Left hindlimb (tissue), 1 donor: ENCODE data around the gene SDF4.
"Not testable (repeated sequence)": the region's sequence is repeated elsewhere in the genome, so short reads cannot be mapped to it uniquely, and the experiment has no call there.

ENCODE experiments used
- DNase-seq: peaks from one replicate; pipeline ENCODE4 v3.0.0-alpha.2; 2018

Gene SDF4

DNA sequence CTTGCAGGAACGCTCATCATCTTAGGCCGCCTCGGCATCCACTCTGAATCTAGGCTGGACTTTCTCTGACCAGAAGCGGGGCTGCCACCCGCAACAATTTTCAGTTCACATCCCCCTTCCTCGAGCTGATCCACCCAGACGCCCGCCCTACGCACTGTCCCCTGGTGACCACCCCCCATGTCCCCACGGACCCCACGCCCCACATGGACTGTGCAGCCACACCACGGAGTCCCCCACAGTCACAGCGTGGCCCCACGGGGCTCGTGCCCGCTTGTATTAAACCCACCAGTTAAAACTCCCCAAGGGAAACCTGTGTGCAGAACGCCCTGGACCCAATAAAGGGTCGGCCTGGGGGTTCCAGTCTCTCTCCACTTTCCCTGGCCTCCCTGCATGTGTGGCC lies 27.7 kb upstream of the SDF4 start:
- no peak for DNase-seq

DNA sequence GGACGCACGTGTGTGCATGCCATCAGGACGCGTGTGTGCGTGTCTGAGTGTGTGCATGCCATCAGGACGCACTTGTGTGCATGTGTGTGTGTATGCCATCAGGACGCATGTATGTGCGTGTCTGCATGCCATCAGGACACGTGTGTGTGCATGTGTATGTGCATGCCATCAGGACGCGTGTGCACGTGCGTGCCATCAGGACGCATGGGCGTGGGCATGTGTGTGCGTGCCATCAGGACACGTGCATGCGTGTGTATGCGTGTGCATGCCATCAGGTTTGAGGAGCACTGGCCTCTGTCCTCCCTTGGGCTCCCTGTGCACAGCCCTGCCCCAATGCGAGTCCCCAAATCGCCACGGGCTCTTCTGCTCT lies 27.3 kb upstream of the SDF4 start:
- no peak for DNase-seq

GRCh38 chr1:1256956-1257871 lies 25.4 kb upstream of the SDF4 start:
- DNase-seq = no peak

DNA sequence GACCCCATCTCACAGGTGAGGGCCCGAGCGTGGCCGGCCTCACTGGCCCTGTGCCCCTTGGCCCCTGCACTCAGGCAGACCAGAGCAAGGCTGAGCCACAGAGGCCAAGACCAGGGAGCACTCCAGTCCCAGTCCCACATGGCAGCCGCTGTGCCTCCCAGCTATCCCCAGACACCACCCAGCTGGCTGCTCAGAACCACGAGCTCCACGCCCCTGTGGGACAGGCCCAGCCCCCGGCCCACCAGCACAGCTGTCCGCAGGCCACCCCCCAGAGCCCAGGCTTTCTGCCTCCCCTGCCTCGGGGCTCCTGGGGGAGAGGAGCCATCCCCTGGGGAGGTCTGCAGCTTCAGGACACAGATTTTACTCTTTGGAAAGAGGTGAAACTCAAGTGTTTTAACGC lies 23.8 kb upstream of the SDF4 start:
- DNase-seq = no peak

DNA sequence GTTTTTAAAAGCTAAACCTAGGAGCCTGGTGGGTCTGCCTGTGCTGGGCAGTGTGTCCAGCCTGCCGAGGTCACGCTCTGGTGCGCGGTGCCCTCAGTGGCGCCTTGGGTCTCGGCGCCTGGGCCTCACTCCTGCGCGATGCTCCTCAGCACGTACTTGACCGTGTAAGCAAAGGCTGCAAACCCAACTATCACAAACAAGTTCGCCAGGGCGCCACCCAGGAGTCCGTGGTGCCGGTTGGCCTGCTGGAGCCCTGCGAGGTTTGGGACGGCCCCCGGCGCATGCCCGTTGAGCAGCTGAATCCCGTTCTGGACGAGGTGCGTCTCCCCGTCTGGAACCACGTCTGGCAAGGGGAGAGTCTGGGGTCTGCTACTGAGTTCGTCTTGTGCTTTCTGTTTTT lies 23.3 kb upstream of the SDF4 start:
- DNase-seq = no peak

- no peak for DNase-seq
Measured at GRCh38 chr1:1254667-1254998, 22.8 kb upstream of the SDF4 start.

DNA sequence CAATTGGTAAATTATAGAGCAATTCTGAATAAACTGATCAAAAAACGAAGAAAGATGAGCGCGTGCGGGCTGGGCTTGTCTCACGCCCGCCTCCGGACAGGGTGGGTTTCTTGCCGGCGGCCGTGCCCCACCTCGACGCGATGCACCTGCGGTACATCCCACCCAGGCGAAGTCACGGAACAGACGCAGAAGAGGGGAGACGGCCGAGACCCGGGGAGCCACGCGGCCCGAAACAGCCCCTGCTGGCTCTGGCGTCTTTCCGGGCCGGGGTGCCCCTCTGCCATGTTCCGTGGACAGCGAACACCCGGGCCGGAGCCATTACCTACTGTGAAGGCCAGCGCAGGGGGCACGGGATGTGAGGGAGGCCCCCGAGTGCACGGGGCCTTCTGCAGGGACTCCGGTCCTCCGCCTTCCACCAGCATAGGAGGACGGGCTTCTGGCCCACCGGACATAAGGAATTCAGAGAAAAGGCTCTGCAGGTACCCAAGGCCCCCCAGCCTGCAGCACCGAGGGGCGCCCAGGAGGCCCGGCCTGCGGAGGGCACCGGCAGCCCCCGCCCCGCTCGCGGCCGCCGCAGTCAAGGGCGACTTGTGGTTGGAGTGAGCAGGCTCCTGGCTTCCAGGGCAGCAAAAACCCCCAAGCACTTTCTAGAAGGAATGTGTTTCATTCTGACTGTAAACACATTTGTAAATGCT lies 22.3 kb upstream of the SDF4 start:
- DNase-seq = no peak

- no peak for DNase-seq
Measured at GRCh38 chr1:1253314-1253713, 21.5 kb upstream of the SDF4 start.

GRCh38 chr1:1250786-1251284 lies 19.0 kb upstream of the SDF4 start:
- no peak for DNase-seq

DNA sequence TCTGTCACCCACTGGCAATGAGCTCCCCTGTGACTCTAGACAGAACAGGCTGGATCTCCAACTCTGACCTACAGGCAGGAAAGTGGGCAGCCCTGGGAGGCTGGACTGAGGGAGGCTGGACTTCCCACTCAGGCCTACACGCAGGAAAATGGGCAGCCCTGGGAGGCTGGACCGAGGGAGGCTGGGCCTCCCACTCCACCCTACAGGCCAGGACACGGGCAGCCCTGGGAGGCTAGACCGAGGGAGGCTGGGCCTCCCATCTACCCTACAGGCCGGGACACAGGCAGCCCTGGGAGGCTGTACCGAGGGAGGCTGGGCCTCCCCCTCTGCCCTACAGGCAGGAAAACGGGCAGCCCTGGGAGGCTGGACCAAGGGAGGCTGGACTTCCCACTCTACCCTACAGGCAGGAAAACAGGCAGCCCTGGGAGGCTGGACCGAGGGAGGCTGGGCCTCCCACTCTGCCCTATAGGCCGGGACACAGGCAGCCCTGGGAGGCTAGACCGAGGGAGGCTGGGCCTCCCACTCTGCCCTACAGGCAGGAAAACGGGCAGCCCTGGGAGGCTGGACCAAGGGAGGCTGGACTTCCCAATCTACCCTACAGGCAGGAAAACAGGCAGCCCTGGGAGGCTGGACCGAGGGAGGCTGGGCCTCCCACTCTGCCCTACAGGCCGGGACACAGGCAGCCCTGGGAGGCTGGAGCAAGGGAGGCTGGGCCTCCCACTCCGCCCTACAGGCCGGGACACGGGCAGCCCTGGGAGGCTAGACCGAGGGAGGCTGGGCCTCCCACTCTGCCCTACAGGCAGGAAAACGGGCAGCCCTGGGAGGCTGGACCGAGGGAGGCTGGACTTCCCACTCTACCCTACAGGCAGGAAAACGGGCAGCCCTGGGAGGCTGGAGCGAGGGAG lies 16.5 kb upstream of the SDF4 start:
- not testable (repeated sequence) for DNase-seq

GRCh38 chr1:1247341-1247913 lies 15.6 kb upstream of the SDF4 start:
- DNase-seq = no peak

DNA sequence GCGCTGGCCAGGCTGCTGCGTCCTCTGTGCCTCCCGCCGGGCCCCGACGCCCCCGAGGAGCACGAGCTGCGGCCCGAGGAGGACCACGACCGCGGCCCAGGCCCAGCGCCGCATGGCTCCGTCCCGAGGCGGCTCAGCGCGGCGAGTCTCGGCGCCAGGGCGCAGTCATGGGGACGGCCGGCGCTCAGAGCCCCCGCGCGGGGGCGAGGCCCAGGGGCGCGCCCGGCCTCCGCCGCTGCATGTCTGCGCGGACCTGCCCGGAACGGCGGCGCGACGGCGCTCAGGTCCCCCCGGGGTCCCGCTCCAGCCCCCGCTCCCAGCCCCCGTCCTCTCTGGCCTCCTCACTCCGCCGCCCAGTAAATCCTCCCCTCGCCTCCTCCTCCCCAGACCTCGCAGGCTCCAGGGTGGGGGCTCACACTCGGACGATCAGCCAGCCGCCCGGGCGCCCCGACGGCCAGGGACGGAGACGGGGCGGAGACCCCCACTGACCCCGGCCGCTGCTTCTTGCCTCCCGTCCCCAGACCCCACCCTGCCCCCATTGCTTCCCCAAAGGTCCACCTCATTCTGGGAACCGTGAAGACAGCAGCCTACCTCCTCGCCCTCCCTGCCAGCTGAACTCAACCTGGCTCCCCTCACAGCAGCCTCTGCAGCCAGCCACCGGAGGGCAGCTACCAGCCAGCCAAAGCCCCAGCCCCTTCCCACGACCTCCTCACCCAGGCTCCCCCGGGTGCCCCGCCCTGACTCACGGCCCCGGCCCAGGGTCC lies 15.0 kb upstream of the SDF4 start, which contains the start of gene C1QTNF12:
Gene C1QTNF12 (minus strand): TSS at position 146 of the 764 bp plus-strand sequence. CDS start 32 bp downstream, at position 114.
- no peak for DNase-seq

DNA sequence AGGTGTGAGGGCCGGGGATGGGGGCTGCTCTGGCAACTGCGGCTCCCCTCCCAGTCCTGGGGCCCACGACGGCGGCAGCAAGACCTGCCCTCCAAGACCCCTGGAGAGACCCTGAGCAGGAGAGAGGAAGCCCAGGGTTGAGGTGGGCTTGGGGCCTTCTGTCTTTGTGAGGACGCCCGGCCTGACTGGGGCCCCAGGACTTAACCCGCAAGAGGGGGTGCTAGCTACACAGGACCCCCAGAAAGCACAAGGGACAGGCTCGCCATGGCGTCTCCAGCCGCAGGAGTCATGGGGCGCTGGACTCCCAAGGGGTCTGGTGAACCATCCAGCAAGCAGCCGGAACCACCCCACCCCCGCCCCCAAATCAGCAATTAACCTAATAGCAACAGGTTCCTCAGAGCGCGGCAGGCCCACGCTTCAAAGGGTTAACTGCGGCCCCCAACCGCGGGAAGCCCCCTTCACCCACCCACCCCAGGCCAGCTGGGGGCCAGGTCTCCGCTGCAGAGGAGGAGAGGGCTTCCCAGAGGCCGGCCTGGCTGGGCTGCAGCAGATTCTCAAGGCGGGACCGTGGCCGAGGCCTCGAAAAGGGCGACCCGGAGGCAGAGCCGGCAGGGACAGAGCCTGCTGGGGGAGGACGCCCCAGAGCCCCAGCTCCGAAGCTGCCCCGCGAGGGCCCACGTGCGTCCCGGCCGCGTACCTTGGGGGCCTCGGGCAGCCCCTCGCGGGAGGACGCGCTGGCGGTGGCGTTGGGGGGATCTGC lies 14.2 kb upstream of the SDF4 start:
- DNase-seq = no peak

DNA sequence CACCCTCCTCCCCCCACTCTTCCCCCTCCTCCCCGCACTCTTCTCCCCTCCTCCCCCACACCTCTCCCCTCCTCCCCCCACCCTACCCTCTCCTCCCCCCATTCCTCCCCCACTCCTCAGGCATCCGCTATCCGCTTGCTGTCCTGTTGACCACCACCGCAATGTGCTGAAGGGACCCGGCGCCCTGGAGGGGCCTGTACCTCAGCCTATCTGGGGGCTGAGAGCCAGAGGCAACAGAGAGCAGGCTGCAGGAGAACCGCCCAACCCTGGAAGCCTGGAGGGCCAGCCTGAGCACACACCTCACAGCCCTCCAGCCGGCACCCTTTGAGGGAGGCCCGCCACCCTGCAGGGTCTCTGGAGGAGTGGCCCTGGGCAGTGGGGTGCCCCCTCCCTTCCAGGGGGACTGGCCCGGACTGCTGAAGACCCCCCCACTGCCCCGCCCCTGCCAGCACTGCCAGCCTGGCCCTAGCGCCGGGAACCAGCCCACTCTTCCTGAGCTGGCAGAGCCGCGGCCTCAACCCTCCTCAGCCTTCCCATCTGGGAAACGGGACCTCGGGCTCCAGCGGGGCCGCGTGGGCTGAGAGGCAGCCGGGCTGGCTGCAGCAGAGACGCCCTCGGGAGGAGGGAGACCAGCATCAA lies 13.5 kb upstream of the SDF4 start:
- no peak for DNase-seq

DNA sequence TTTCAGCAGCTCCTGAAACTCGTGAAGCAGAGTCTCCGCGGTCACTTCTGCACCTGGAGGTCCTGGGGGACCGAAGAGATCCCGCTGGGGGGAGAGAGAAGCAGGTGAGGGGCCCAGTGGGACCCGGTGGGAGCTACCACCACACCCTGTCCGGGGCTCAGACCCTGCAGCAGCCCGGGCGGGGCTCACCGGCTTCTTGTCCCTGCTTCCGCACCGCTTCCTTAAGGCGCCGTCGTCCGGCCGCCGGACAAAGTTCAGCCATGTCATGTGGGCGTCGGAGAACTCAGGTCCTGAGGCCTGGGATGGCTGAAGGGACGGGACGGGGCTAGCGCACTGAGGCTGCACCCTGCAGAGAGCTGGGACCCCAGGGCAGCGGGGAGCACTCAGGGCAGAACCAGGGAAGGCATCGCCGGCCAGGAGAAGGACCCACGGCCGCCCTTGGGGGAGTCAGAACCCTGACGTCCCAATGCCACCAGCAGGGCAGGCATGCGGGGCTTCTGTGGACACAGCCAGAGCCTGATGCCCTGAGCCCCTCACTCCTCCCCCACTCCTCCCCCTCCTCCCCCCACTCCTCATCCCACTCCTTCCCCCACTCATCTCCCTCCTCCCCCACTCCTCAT lies 12.5 kb upstream of the SDF4 start:
- DNase-seq = no peak

- no peak for DNase-seq
Measured at GRCh38 chr1:1243807-1244191, 12.0 kb upstream of the SDF4 start.

GRCh38 chr1:1243266-1243660 lies 11.5 kb upstream of the SDF4 start:
- DNase-seq = no peak

- DNase-seq = no peak
Measured at GRCh38 chr1:1242461-1243265, 10.9 kb upstream of the SDF4 start.

DNA sequence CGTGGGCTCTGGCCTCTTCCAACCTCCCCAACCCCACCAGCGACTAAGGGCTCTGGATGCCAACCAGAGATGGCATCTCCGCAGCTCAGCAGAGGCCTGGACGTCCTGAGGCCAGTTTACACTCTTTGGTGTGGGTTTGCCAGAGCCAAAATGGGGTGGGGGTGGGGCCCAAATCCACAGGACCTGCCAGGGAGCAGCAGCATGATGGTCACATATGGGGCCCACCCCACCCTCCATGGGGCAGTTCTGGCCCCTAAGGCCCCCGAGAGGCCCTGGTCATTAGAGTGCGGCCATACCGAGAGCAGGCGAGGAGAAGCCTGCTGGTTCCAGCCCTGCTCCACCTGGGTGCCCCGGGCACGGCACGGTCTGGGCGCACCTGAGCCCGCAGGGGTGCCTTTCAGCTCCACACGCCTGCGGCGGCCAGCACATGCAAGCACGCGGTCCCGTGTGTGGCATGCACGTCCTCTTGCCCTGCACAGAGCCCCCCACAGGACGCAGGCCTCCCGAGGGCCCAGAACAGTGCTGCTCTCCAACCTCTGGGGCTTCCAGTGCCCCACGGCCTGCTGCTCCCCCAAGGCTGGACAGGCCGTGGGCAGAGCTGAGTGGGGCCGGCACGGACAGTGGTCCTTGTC lies 9.9 kb upstream of the SDF4 start:
- no peak for DNase-seq
